ENCODE data around the gene KDM3A. TPM values are rescaled to one million over a fixed set of nuclear protein-coding genes. Genes with fewer than 3 reads are reported as not detected.

The KDM3A gene
- total RNA-seq = 36.0 and 40.1 TPM in 2 replicates

DNA sequence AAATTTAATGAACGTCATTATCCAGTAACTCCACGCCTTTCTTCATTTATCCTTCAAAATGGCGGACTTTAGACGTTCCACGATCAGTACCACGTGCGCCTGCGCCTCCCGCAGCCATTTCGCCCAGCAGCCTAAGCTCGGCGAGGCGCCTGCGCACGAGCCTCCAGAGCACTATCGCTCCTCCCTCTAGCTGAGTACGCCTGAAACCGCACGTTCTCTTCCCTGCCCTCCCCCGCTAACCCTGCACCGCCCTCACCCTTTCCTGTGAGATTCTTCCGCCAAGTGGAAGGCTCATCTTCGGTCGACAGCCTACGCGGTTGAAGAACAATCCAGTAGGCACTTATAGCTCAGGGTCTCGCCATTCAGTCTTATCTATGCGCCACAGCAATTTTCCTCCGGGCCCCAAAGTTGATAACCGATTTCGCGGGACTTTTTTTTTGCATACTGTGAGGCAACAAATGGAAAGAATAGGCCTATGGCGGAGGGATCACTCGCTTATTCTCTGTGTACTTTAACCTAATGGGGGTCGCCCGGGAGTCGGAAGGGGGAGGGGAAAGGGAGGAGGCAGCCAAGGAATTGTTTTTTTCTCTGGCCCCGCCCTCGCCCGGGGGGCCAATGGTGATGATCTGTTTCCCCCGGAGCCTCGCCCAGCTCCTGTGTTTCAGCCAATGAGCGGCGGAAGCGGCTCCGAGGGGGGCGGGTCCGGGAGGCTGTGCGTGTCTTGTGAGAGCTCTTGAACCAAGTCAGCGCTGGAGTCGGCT lies at the start of gene KDM3A:
Gene KDM3A (plus strand): TSS at position 741 of the 761 bp plus-strand sequence. CDS start 677 bp downstream, outside the sequence.

Small RNA genes lying within 50 kb of the gene (small RNA-seq; reads per million reads assigned to genes)
- gene RNU6-640P = not detected

Other genes starting within 250 kb of the KDM3A start
- gene IMMT, start 245.9 kb upstream of the KDM3A start, total RNA-seq = 57.9 and 65.2 TPM in 2 replicates
- 29.1 and 35.0 TPM in 2 replicates for gene MRPL35, start 241.9 kb upstream of the KDM3A start, total RNA-seq
- 0.43 and 0.52 TPM in 2 replicates for gene REEP1, start 103.7 kb upstream of the KDM3A start, total RNA-seq
- 99.6 and 100.0 TPM in 2 replicates for gene CHMP3, start 122.1 kb downstream of the KDM3A start, total RNA-seq
- gene RNF103, start 182.5 kb downstream of the KDM3A start, total RNA-seq = 40.4 and 40.9 TPM in 2 replicates